Hypothalamus (tissue), 51 donors: ENCODE measurements around the gene EYS.

Source experiments
- DNase-seq, 51 donors: peaks; one replicate each; lab custom pipeline; 2025; lab: John Stamatoyannopoulos, UW

Gene EYS

GRCh38 chr6:64404396-64404795, 1302.6 kb downstream of the EYS start:
- DNase-seq, result no peak

DNA sequence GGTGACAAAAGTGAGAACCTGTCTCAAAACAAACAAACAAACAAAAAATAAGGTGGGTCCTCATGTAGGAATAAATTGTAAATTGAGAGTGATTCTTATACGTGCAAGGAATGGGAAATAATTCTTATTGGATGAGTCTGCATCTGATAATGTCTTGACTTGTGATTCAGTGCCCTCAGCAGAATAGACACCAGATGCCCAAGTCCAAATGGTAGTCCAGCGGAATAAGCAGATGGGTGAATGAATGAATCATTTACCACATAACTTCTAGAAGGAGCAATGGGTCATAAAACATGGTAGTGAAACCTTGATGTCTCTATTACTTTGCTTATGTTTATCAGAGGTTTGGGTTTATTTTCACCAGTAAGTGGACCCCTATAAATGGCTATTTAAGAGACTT, 1323.7 kb downstream of the EYS start:
- no peak for DNase-seq

DNA sequence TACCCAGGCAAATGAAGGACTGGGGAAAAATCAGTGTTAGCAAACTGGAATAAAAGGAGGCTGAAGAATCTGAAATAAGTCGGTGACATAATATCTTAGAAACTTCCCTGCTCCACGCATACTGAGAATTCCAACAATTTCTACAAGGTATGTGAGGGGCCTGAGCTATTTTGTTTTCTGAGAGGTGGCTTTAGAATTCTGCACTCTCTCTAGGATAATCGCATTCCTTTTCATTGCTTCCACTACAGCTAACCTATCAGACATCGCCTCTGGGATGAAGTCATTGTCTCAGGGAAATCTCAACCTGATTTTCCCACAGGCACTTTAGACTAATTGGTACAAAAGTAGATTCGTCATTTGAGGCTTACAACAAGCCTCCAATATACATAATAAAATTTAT, 1330.6 kb downstream of the EYS start:
- no peak for DNase-seq

DNA sequence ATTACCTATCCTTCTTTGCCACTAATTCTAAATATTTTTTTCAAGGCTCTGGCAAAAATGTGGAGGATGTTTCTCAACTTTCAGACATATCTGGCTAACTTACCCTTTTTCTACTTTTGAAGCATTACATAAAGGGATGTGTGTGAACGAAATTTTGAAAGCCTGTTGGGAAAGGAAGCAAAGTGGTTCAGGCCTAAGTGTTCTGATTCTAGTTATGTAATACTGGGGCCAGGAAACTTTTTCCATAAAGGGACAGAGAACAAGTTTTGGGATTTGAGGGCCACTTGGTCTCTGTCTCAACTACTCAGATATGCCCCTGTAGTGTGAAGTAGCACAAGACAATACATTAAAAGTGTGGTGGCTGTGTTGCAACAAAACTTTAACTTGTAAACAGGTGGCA, 1349.6 kb downstream of the EYS start:
- no peak for DNase-seq

GRCh38 chr6:64347411-64347810, 1359.6 kb downstream of the EYS start:
- no peak for DNase-seq

GRCh38 chr6:64335195-64335594, 1371.8 kb downstream of the EYS start:
- DNase-seq, result no peak

DNA sequence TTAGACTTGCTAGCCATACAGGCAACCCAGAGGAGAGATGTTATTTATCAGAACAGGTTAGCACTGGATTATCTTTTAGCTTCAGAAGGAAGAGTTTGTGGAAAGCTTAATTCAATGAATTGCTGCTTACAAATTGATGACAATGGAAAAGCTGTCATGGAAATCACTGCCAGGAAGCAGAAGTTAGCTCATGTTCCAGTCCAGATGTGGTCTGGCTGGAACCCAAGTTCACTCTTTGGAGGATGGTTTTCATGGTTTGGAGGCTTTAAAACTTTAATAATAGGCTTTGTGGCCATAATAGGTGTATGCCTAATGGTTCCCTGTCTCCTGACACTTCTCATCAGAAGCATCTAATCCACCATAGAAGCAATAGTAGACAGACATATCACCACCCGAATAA, 1372.4 kb downstream of the EYS start:
- no peak for DNase-seq

DNA sequence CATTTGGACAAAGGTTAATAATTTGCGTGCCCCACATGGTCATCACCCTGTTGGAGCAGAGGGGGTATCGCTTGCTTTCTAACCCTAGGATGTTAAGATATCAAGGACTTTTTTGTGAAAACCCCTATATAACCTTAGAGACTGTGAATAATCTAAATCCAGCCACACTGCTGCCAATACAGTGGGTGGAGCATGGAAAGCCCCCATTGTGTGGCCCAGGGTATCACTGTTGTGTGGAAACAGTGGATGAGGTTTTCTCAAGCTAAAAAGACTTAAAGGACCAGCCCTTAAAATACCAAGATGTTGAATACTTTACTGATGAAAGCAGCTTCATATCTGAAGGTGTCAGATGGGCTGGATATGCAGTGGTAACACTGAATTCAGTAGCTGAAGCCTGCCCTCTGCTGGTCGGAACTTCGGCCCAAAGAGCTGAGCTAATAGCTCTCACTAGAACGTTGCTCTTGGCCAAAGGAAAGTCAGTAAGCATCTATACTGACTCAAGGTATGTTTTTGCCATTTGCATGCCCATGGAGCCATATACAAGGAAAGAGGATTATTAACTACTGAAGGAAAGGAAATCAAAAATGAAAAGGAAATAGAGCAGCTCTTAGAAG, 1376.2 kb downstream of the EYS start:
- DNase-seq, result peak in 42 of 51 donors; percentile 1 to 86 (median 34)

GRCh38 chr6:64326939-64327338, 1380.1 kb downstream of the EYS start:
- no peak for DNase-seq

DNA sequence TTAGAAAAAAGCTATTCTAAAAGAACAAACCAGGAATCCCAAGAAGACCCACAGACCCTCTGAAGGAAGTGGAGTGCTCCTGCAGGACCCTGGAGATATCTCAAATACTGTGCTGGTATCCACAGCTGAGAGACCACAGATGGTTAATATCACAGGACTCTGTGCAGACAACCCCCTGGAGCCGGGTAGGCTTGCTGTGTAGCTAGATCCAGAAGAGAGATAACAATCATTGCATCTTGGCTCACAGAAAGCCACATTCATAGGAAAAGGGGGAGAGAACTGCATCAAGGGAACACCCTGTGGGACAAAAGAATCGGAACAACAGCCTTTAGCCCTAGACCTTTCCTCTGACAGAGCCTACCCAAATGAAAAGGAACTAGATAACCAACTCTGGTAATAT, 1381.9 kb downstream of the EYS start:
- no peak for DNase-seq

- DNase-seq, result no peak
Observed at GRCh38 chr6:64310214-64310613, 1396.8 kb downstream of the EYS start.

- DNase-seq, result no peak
Observed at GRCh38 chr6:64301307-64302236, 1405.5 kb downstream of the EYS start.

- no peak for DNase-seq
Observed at GRCh38 chr6:64299176-64299575, 1407.8 kb downstream of the EYS start.

GRCh38 chr6:64294034-64294433, 1413.0 kb downstream of the EYS start:
- DNase-seq, result no peak

DNA sequence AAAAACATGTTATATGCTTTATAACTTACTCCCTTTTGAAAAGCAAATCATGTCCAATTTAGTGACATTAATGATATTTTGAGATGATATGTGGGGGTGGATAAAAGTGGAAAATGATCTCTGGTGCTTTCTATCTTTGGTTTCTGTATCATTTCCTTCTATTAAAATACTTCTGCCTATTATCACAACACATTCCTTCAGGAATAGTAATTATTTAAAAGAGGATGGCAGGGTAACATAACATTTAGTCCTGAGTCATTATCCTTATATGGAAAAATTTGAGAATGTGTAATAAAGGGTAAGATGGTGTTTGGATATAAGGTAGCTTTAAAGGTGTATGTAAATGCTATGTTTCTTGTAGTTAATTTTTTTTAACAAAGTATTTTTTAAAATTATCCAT, 1413.7 kb downstream of the EYS start:
- no peak for DNase-seq

GRCh38 chr6:64290867-64291266, 1416.2 kb downstream of the EYS start:
- no peak for DNase-seq

DNA sequence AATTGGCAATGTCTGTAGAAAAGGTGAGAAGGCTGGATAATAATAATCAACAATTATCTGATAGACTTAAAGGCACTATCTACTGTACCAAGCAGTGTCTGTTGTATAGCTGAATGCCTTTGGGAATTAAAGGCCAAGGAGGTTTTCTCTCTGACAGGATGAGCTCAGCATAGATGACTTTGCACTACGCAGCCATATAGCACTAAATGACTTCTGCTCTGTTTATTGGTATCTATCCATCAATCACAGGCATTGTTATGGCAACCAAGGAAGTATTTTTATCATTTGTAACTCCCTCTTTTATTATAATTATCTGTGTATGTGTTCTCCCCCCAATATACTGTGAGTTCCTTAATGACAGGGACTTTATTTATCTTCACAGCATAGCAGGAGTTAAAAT, 1417.1 kb downstream of the EYS start:
- DNase-seq, result no peak

GRCh38 chr6:64288351-64288750, 1418.7 kb downstream of the EYS start:
- DNase-seq, result no peak

- no peak for DNase-seq
Observed at GRCh38 chr6:64281167-64281566, 1425.9 kb downstream of the EYS start.

GRCh38 chr6:64280569-64280968, 1426.5 kb downstream of the EYS start:
- peak in 12 of 51 donors; percentile 0 to 46 (median 12) for DNase-seq

- no peak for DNase-seq
Observed at GRCh38 chr6:64270083-64270482, 1436.9 kb downstream of the EYS start.

DNA sequence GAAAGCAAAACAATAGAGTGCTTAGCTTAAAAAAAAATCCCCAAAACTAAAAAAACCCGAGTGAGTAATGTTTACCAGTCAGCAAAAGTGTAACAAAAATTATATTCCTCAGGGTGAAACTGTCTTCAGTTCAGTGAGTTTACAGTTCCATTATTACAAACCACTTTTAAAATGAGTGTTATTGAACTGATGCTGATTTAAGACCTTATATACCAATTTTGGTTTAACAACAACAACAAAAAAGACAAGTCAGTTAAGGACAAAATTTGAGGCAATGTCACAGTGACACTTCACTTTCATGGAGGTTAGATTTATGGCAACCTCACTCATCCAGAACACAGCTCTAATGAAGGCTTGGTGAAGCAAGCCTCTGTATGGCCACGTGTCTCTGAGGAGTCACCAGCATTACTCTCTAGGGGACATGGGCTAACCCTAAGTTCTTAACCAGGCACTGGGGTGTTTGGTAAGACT, 1440.6 kb downstream of the EYS start:
- DNase-seq, result no peak
